Ovary (tissue), 9 donors: ENCODE measurements around the gene GATD1. TPM values are rescaled to one million over a fixed set of nuclear protein-coding genes. Genes with fewer than 3 reads are reported as not detected.

Experiments
- DNase-seq, 5 donors: peaks; one replicate each; pipeline ENCODE4 v3.0.0-alpha.2; 2019 to 2020
- H3K27ac ChIP-seq, 2 donors: fragments of 200-600 bp; one replicate each; pipeline versions ENCODE4 v1.5.1 to v1.8.0; 2019 to 2022
- H3K27me3 ChIP-seq: fragments of 200-600 bp; one replicate; pipeline ENCODE4 v1.8.0; 2022
- H3K36me3 ChIP-seq: fragments of 200-600 bp; sonication (generic); one replicate; pipeline ENCODE4 v1.5.1; 2019
- H3K4me1 ChIP-seq: one replicate; pipeline ENCODE4 v1.8.1; 2013; ENCODE audit warnings: mild to moderate bottlenecking, moderate library complexity; ENCODE audit not compliant: insufficient read depth
- H3K4me3 ChIP-seq: fragments of 200-600 bp; sonication (generic); one replicate; pipeline ENCODE4 v1.5.1; 2017
- H3K9me3 ChIP-seq, 2 donors: fragments of 200-600 bp in 1 of 2; sonication (generic) in 1 of 2; one replicate each; pipeline versions ENCODE4 v1.5.1 to v1.8.1; 2013 to 2019; ENCODE audit warnings: mild to moderate bottlenecking in 1 of 2, moderate library complexity in 1 of 2
- EP300 ChIP-seq: sonication (generic); formaldehyde crosslinking; IDR thresholded peaks from one replicate; pipeline ENCODE4 v1.6.1; 2017; ENCODE audit warnings: antibody characterized with exemption
- POLR2A ChIP-seq: fragments of 450-650 bp; IDR thresholded peaks from one replicate; pipeline ENCODE4 v1.6.1; 2017; ENCODE audit warnings: antibody characterized with exemption, mild to moderate bottlenecking, moderate library complexity
- WGBS, 3 donors: extraction: QIAGEN DNeasy Blood & Tissue Kit in 1 of 3; methylation state at CpG; one replicate each; pipeline versions ENCODE4 v1.1.5 to v1.1.7; 2013 to 2017; 5-methylcytosine and 5-hydroxymethylcytosine counted together
- intact Hi-C, 4 donors: fragments of 100-400 bp; cut with DNase I; formaldehyde crosslinking; loops; one replicate each; pipeline versions ENCODE4 v1.11.0 to v1.15.1; 2022 to 2023
- polyA plus RNA-seq, 2 donors: library from polyadenylated mRNA; stranded (reverse); fragments of 200-250 nt in 1 of 2; fragments of 350-450 nt in 1 of 2; fragmentation: Illumina TruSeq in 1 of 2; extraction: RNeasy Lipid Tissue Mini Kit (QIAGEN cat#74804) in 1 of 2; gene quantifications; one replicate each; pipeline ENCODE4 v1.2.3, GENCODE V29; 2013 to 2014
- total RNA-seq, 7 donors: library from RNA; depleted of rRNA in 2 of 7; stranded (reverse); fragments of >200 nt in 2 of 7; fragmentation: NEBNext Ultra II Directional in 3 of 7; extraction: Animal tissue kit (Norgen Biotek cat#: 25700) in 3 of 7; gene quantifications; one replicate each; pipeline versions ENCODE4 v1.1.0 to v1.2.4, GENCODE V29; 2016 to 2023
- TF ChIP-seq, protein P1 (sequence below), 3 donors: fragments of 450-650 bp in 2 of 3; fragments of 200-600 bp in 1 of 3; IDR thresholded peaks; one replicate each; pipeline versions ENCODE4 v1.5.1 to v1.8.0; 2016 to 2022; ENCODE audit warnings: antibody characterized with exemption in 3 of 3, mild to moderate bottlenecking in 1 of 3
- donor health status: DM: no; HTN: no; CAD: no; lungs with moderate emphysema.
- donor health status: DM: no; HTN: no; CAD: no.
- donor health status: Bipolar disorder and iron deficiency.
- donor health status: DM: yes; HTN: yes; CAD: no.
- donor health status: DM: no; HTN: no; CAD: no.
- donor health status: DM: yes; HTN: yes; CAD: no.

Gene GATD1
- total and polyA plus RNA-seq, 9 donors, result 9.4 to 79.8 (median 56.6) TPM

GRCh38 chr11:771617-772204 is 5.6 kb downstream of the GATD1 start:
- TF ChIP-seq EP300 (no peak), POLR2A (no peak)
- TF ChIP-seq, protein P1, sequence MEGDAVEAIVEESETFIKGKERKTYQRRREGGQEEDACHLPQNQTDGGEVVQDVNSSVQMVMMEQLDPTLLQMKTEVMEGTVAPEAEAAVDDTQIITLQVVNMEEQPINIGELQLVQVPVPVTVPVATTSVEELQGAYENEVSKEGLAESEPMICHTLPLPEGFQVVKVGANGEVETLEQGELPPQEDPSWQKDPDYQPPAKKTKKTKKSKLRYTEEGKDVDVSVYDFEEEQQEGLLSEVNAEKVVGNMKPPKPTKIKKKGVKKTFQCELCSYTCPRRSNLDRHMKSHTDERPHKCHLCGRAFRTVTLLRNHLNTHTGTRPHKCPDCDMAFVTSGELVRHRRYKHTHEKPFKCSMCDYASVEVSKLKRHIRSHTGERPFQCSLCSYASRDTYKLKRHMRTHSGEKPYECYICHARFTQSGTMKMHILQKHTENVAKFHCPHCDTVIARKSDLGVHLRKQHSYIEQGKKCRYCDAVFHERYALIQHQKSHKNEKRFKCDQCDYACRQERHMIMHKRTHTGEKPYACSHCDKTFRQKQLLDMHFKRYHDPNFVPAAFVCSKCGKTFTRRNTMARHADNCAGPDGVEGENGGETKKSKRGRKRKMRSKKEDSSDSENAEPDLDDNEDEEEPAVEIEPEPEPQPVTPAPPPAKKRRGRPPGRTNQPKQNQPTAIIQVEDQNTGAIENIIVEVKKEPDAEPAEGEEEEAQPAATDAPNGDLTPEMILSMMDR (IDR thresholded peaks at IDR 0.05), result no peak
- DNase-seq, result peak in 1 of 5 donors; percentile 25
- Histone ChIP-seq H3K27ac (no peak overlapping the region), H3K4me3 (no peak overlapping the region), H3K27me3 (no peaks in the 10 kb centered on the region), H3K9me3 (no peaks in the 10 kb centered on the region), H3K4me1 (peaks cover 7% of the 10 kb centered on the region), H3K36me3 (no peaks in the 10 kb centered on the region)
- intact Hi-C loops, result no loop called here
- 81 to 85% (median 83%) methylated on average over 14 to 15 of the region's 15 CpGs for WGBS, 3 donors

GRCh38 chr11:770642-771616 is 6.4 kb downstream of the GATD1 start:
- intact Hi-C loops, result no loop called here

DNA sequence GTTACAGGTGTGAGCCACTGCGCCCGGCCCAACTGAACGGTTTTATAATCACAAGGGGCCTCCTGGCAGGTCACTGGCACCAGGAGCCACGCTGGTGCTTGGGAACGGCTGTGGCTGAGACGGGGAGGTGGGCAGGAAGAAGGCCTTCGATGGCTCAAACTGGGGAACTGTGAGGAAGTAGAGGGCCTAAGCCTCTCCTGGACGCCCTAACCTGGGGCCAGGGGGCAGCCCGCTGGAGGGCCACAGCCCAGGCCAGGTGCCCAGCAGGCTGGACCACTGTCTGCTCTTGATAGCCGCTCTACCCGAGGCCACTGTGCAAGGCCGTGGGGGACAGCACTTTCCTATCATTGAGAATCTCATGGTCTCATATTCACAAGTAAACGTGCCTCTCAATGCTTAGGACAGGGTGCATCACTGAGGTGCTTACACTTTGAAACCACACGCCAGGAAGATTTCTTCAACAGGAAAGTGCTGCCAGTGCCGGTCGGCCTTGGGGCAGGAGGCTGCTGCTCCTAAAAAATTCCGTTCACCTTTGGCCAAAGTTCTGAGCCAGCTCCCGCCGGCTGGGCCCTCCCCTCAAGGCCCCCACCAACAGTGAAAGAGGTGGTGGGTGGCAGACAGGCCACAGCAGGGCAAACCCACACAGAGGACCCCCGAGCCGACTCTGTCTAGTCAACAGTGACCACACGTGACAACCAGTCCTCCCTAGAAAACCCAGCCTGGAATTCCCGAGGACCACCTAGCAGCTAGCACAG is 7.2 kb downstream of the GATD1 start:
- Histone ChIP-seq H3K9me3 (no peaks in the 10 kb centered on the region), H3K4me3 (no peak overlapping the region), H3K36me3 (no peaks in the 10 kb centered on the region), H3K27ac (no peak overlapping the region), H3K27me3 (no peaks in the 10 kb centered on the region), H3K4me1 (peaks cover 2% of the 10 kb centered on the region)
- TF ChIP-seq POLR2A, result no peak
- TF ChIP-seq, protein P1 (IDR thresholded peaks at IDR 0.05), result no peak
- no peak for TF ChIP-seq EP300
- 84 to 88% (median 86%) methylated on average over 22 to 23 of the region's 23 CpGs for WGBS, 3 donors
- intact Hi-C loops, result no loop called here
- no peak for DNase-seq

More at GRCh38 chr11:770642-771616, 6.4 kb downstream of the GATD1 start:
- peak in 1 of 5 donors; percentile 24 for DNase-seq
- Histone ChIP-seq H3K36me3 (no peaks in the 10 kb centered on the region), H3K27ac (no peak overlapping the region), H3K4me1 (peaks cover 3% of the 10 kb centered on the region), H3K9me3 (no peaks in the 10 kb centered on the region), H3K27me3 (no peaks in the 10 kb centered on the region), H3K4me3 (no peak overlapping the region)
- TF ChIP-seq EP300, result no peak
- TF ChIP-seq POLR2A, result no peak
- TF ChIP-seq, protein P1 (IDR thresholded peaks at IDR 0.05), result no peak
- WGBS, 3 donors, result 85 to 89% (median 88%) methylated on average over 32 of the region's 32 CpGs

DNA sequence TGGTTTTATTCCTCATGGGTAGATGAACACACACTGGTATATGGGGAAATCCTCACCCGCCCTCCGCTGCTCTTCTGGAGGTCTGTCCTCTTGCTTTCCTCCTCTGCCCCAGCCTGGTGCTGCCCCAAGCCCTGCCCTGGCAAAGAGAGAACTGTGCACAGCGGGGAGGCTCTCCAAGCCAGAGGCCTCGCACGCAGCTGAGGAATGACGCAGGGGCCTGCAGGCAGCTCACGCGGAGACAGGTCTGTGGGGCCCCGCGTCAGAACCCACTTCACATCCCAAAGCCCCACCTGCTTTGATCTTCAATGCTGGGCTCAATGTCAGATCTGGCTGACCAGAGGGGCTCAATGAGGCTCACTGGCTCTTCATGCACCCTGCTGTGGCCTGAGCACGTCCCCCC is 10.0 kb downstream of the GATD1 start:
- no peak overlapping the region for H3K4me3 ChIP-seq
- DNase-seq, result no peak
- no peaks in the 10 kb centered on the region for H3K36me3 ChIP-seq
- intact Hi-C loops, result no loop called here
- H3K4me1 ChIP-seq, result no peaks in the 10 kb centered on the region
- H3K27me3 ChIP-seq, result no peaks in the 10 kb centered on the region
- H3K9me3 ChIP-seq, result no peaks in the 10 kb centered on the region
- WGBS, 3 donors, result 90 to 95% (median 91%) methylated on average over 11 of the region's 11 CpGs
- no peak for TF ChIP-seq EP300
- TF ChIP-seq, protein P1 (IDR thresholded peaks at IDR 0.05), result no peak
- no peak for TF ChIP-seq POLR2A
- no peak overlapping the region for H3K27ac ChIP-seq
